Right lobe of liver (tissue), 6 donors: Measurements from ENCODE around the gene ACVRL1. TPM values are rescaled to one million over a fixed set of nuclear protein-coding genes. Genes with fewer than 3 reads are reported as not detected.
A peak's percentile ranks its signal among the peaks of the same experiment; 100 is the strongest.

Source experiments
- ATAC-seq, 4 donors: fragments of 200-7000 bp; cut with Tn5 transposase; one replicate each; pipeline ENCODE4 v1.9.1; 2020; ENCODE audit warnings: mild to moderate bottlenecking in 4 of 4, moderate library complexity in 4 of 4
- DNase-seq, 3 donors: peaks; one replicate each; pipeline ENCODE4 v3.0.0-alpha.2; 2020
- H3K27ac ChIP-seq, 3 donors: fragments of 200-600 bp; one replicate each; pipeline ENCODE4 v1.8.0; 2022
- H3K27me3 ChIP-seq, 2 donors: fragments of 200-600 bp; one replicate each; pipeline ENCODE4 v1.8.0; 2022
- H3K36me3 ChIP-seq, 4 donors: fragments of 200-600 bp; sonication (generic) in 1 of 4; one replicate each; pipeline versions ENCODE4 v1.5.1 to v1.8.0; 2017 to 2022; ENCODE audit warnings: control low read depth in 1 of 4
- H3K4me1 ChIP-seq, 4 donors: fragments of 200-600 bp; sonication (generic) in 1 of 4; one replicate each; pipeline versions ENCODE4 v1.5.1 to v1.8.0; 2017 to 2022; ENCODE audit warnings: control low read depth in 1 of 4
- H3K4me3 ChIP-seq, 3 donors: fragments of 200-600 bp; one replicate each; pipeline ENCODE4 v1.8.0; 2022
- H3K9me3 ChIP-seq, 4 donors: fragments of 200-600 bp; sonication (generic) in 1 of 4; one replicate each; pipeline versions ENCODE4 v1.5.1 to v1.8.0; 2017 to 2022; ENCODE audit warnings: control low read depth in 1 of 4
- CTCF ChIP-seq, 4 donors: fragments of 200-600 bp in 3 of 4; fragments of 450-650 bp in 1 of 4; IDR thresholded peaks; one replicate each; pipeline versions ENCODE4 v1.5.1 to v1.8.0; 2016 to 2022; ENCODE audit warnings: antibody characterized with exemption in 4 of 4, mild to moderate bottlenecking in 2 of 4
- POLR2A ChIP-seq: fragments of 450-650 bp; IDR thresholded peaks from one replicate; pipeline ENCODE4 v1.6.1; 2017; ENCODE audit warnings: antibody characterized with exemption, mild to moderate bottlenecking
- WGBS: methylation state at CpG from one replicate; pipeline ENCODE4 v1.1.6; 2018; ENCODE audit warnings: low coverage, low lambda C conversion rate; ENCODE audit not compliant: insufficient coverage; ENCODE audit errors: missing lambda C conversion rate; 5-methylcytosine and 5-hydroxymethylcytosine counted together
- intact Hi-C, 2 donors: fragments of 100-400 bp; cut with DNase I; formaldehyde crosslinking; loops; one replicate each; pipeline versions ENCODE4 v1.11.2 to v1.14.1; 2022
- long read RNA-seq: library from polyadenylated mRNA; unstranded; transcript quantifications from one replicate; pipeline ENCODE4 v2.0.0, GENCODE V29; 2019
- total RNA-seq, 6 experiments: library from RNA; depleted of rRNA in 2 of 6; stranded (reverse); fragments of >200 nt in 2 of 6; fragmentation: NEBNext Ultra II Directional in 3 of 6; extraction: Animal tissue kit (Norgen Biotek cat#: 25700) in 3 of 6; gene quantifications; one replicate each; pipeline versions ENCODE4 v1.1.0 to v1.2.4, GENCODE V29; 2016 to 2023
- donor health status: DM: no; HTN: yes; CAD: no.
- donor health status: DM: no; HTN: no; CAD: no.
- donor health status: DM: no; HTN: no; CAD: no.
- donor health status: DM: no; HTN: yes; CAD: no.
- donor health status: DM: no; HTN: yes; CAD: no.

The ACVRL1 gene
- 10 to 100 TPM in 1 of 6 experiments, 1 to 10 TPM in 5; 2.9 to 10.7 (median 6.2) TPM for total RNA-seq
- long read RNA-seq, partial matches to known transcripts, result 1 of 1 reads
- long read RNA-seq, other reads (novel, unspliced or antisense), result 0 of 1 reads

GRCh38 chr12:51907083-51907855, at the start of gene ACVRL1:
ACVRL1 (plus strand) TSS chr12:51907504; CDS start chr12:51912475, 4,971 bp downstream.
- H3K27me3 ChIP-seq, result no peaks in the 10 kb centered on the region
- H3K9me3 ChIP-seq, result no peaks in the 10 kb centered on the region
- WGBS, result 5% methylated on average over 8 of the region's 74 CpGs
- DNase-seq, result no peak
- peak in 3 of 4 donors; percentile 3 to 7 (median 4) for ATAC-seq
- TF ChIP-seq CTCF (IDR thresholded peaks at IDR 0.05) (no peak), POLR2A (no peak)
- no peaks in the 10 kb centered on the region for H3K36me3 ChIP-seq
- peak within 1 kb of the TSS in 2 of 3 donors; percentile 47 to 67 for H3K27ac ChIP-seq
- intact Hi-C loops, result no loop called here
- peaks cover 0 to 6% (median 0%) of the 10 kb centered on the region in 4 donors for H3K4me1 ChIP-seq
- H3K4me3 ChIP-seq, result peak within 1 kb of the TSS; percentile 36 to 48 (median 38)

DNA sequence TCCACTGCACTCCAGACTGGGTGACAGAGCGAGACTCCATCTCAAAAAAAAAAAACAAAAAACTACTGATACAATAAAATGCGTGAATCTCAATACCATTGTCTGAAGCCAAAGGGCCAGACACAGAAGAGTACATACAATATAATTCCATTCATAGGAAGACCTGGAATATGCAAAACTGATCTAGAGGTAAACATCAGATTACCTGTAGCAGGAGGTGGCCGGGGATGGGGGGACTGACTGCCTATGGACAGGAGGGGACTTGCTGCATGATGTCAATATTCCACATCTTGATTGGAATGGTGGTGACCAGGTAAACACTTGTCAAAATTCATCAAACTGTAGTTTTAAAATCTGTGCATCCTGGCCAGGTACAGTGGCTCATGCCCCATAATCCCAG, 46.3 kb upstream of the ACVRL1 start:
- intact Hi-C loops, result no loop called here
- ATAC-seq, result no peak
- 100% methylated on average over 1 of the region's 3 CpGs for WGBS
- Histone ChIP-seq H3K36me3 (no peaks in the 10 kb centered on the region), H3K27ac (no peak overlapping the region), H3K4me1 (peaks cover 0 to 11% (median 0%) of the 10 kb centered on the region in 4 donors), H3K4me3 (no peak overlapping the region), H3K27me3 (no peaks in the 10 kb centered on the region), H3K9me3 (no peaks in the 10 kb centered on the region)
- DNase-seq, result no peak
- TF ChIP-seq CTCF (IDR thresholded peaks at IDR 0.05), result no peak
- no peak for TF ChIP-seq POLR2A

DNA sequence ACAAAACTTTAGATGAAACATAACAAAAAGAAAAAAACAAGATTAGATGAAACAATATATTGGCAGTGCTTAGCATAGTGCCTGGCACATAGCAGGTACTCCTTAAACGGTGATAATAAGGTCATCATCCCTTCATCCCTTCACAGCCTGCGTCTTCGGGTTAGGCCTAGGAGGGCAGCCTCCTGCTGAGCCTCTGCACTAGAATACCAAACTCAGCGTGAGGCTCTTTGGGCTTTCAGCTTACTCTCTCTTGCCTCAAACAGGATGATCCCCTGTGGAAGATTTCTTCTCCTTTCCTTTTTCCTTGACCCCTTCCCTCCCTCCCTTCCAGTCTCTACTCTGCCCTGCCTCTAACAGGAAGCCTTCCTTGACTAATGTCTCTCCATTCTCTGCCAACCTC, 44.4 kb upstream of the ACVRL1 start:
- no peak overlapping the region for H3K4me3 ChIP-seq
- intact Hi-C loops, result no loop called here
- H3K27ac ChIP-seq, result no peak overlapping the region
- H3K27me3 ChIP-seq, result no peaks in the 10 kb centered on the region
- DNase-seq, result peak in 1 of 3 donors; percentile 6
- TF ChIP-seq POLR2A (no peak), CTCF (IDR thresholded peaks at IDR 0.05) (no peak)
- ATAC-seq, result no peak
- WGBS, result 79% methylated on average over 4 of the region's 4 CpGs
- H3K9me3 ChIP-seq, result no peaks in the 10 kb centered on the region
- peaks cover 0 to 11% (median 0%) of the 10 kb centered on the region in 4 donors for H3K4me1 ChIP-seq
- H3K36me3 ChIP-seq, result no peaks in the 10 kb centered on the region

- intact Hi-C loops, result no loop called here
- Histone ChIP-seq H3K36me3 (no peaks in the 10 kb centered on the region), H3K27ac (no peak overlapping the region), H3K9me3 (no peaks in the 10 kb centered on the region), H3K4me1 (peaks cover 0 to 11% (median 0%) of the 10 kb centered on the region in 4 donors), H3K27me3 (no peaks in the 10 kb centered on the region), H3K4me3 (peak overlapping the region in 2 of 3 donors; percentile 24 to 29)
- ATAC-seq (peak; percentile 25 to 79 (median 68)), DNase-seq (peak in 2 of 3 donors; percentile 54 to 55)
- whole genome bisulfite sequencing, result 32% methylated on average over 7 of the region's 17 CpGs
- TF ChIP-seq CTCF (IDR thresholded peaks at IDR 0.05), result no peak
- no peak for TF ChIP-seq POLR2A
These were observed 43.9 kb upstream of the ACVRL1 start for GRCh38 chr12:51863363-51863932.
